GM12892 (cell line): ENCODE measurements around the gene ABCC1.

ENCODE experiments used
- POLR2A ChIP-seq: IDR thresholded peaks from 2 replicates; pipeline ENCODE4 v1.6.1; 2011; ENCODE audit warnings: low read depth, low read length, control low read depth
- POLR2AphosphoS5 ChIP-seq: IDR thresholded peaks from 2 replicates; pipeline ENCODE4 v1.6.1; 2011; ENCODE audit warnings: low read depth, low read length, control low read depth
- TAF1 ChIP-seq: IDR thresholded peaks from 2 replicates; pipeline ENCODE4 v1.6.1; 2011; ENCODE audit warnings: low read depth, mild to moderate bottlenecking, control low read depth, low read length, borderline replicate concordance

GRCh38 chr16:15907863-15908478 is 41.4 kb upstream of the ABCC1 start:
- TF ChIP-seq POLR2A: no peak
- no peak for TF ChIP-seq TAF1
- no peak for TF ChIP-seq POLR2AphosphoS5
